Epidermal melanocyte (primary cell): ENCODE data around the gene DCP1B.

Source experiments
- DNase-seq: peaks from one replicate; pipeline ENCODE4 v3.0.0; 2011; ENCODE audit warnings: low spot score; ENCODE audit not compliant: insufficient read length

Gene DCP1B

GRCh38 chr12:2017546-2018337 lies 13.5 kb upstream of the DCP1B start:
- DNase-seq = no peak

- DNase-seq = no peak
Observed at GRCh38 chr12:2016862-2017545, 12.7 kb upstream of the DCP1B start.

GRCh38 chr12:2014231-2014630 lies 10.0 kb upstream of the DCP1B start:
- no peak for DNase-seq

GRCh38 chr12:2013527-2014223 lies 9.4 kb upstream of the DCP1B start:
- no peak for DNase-seq

GRCh38 chr12:2013086-2013485 lies 8.8 kb upstream of the DCP1B start:
- DNase-seq = no peak

- DNase-seq = no peak
Observed at GRCh38 chr12:2011643-2012607, 7.7 kb upstream of the DCP1B start.

GRCh38 chr12:2009623-2010022 lies 5.4 kb upstream of the DCP1B start:
- DNase-seq = no peak

- no peak for DNase-seq
Observed at GRCh38 chr12:2008677-2009076, 4.4 kb upstream of the DCP1B start.

GRCh38 chr12:2003676-2004112 lies 563 bp downstream of the DCP1B start:
- no peak for DNase-seq

GRCh38 chr12:1995205-1995896 lies 8.9 kb downstream of the DCP1B start:
- no peak for DNase-seq

- DNase-seq = no peak
Observed at GRCh38 chr12:1994429-1995143, 9.7 kb downstream of the DCP1B start.

GRCh38 chr12:1993871-1994371 lies 10.3 kb downstream of the DCP1B start:
- no peak for DNase-seq

GRCh38 chr12:1993341-1993740 lies 10.9 kb downstream of the DCP1B start:
- no peak for DNase-seq

GRCh38 chr12:1992732-1993131 lies 11.5 kb downstream of the DCP1B start:
- no peak for DNase-seq

GRCh38 chr12:1989111-1989510 lies 15.1 kb downstream of the DCP1B start:
- no peak for DNase-seq

- no peak for DNase-seq
Observed at GRCh38 chr12:1984759-1985158, 19.5 kb downstream of the DCP1B start.

- DNase-seq = no peak
Observed at GRCh38 chr12:1980282-1980681, 24.0 kb downstream of the DCP1B start.

GRCh38 chr12:1978078-1978862 lies 26.0 kb downstream of the DCP1B start:
- DNase-seq = no peak

- no peak for DNase-seq
Observed at GRCh38 chr12:1977588-1977987, 26.7 kb downstream of the DCP1B start.
